NCI-H2081 (cell line): ENCODE measurements around the gene ACTA2.

Experiments
- DNase-seq, 2 experiments: peaks; one replicate each; lab custom pipeline; 2025; lab: John Stamatoyannopoulos, UW

Gene ACTA2

DNA sequence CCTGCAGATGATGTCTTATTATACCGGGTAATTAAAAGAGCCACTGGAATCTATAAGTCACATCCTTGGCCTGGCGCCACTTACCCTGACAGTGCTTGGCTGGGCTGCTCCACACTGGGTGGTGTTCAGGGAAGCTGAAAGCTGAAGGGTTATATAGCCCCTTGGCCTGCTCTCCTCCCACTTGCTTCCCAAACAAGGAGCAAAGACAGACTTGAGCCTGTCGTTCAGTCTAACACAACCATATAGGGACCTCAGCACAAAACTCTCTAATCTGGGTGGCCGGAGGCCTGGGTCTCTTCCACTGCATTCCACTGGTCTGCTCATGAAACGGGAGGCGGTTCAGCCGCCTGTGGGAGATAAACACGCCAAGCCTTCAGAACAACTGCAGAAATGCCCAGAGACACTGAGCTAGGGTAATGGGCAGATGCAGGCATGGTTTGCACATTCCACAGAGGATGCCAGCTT, at the start of gene ACTA2:
Gene ACTA2 (minus strand): TSS at position 127 of the 465 bp plus-strand sequence. CDS start 3,843 bp downstream, outside the sequence.
- DNase-seq = no peak

GRCh38 chr10:89001729-89002072, 49.1 kb upstream of the ACTA2 start:
- no peak for DNase-seq

DNA sequence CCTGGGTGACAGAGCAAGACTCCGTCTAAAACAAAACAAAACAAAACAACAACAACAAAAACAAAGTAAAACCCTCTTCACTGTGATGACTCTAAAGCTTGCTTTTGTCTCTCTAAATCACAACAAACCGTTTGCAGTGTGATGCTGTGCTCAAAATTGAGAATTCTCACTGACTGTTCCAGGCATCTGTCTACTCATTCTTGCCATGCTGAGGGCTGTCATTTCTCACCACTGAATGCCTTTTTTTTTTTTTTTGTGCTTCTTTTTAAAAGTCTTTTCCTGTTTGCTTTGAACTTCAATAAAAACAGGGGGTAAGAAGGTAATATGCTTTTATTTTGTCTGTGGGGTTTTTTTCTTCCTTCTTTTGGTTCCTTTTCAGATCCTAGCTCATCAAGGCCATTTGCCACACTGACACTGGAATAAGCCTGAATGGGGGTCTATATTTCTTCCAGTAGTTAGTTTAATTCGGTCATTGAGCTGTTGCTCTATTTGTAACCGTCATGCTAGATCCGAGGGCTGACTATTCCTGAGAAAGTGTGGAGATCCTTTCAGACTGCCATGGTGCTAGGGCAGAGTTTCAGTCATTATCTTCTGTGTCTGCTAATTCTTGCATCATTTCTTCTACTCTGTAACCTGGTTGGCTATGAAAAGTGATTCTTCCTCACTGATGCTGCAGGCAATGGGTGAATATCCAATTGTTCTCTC, 48.6 kb upstream of the ACTA2 start:
- no peak for DNase-seq

GRCh38 chr10:88999625-89000024, 47.1 kb upstream of the ACTA2 start:
- DNase-seq = no peak

- DNase-seq = no peak
Observed at GRCh38 chr10:88996927-88997326, 44.4 kb upstream of the ACTA2 start.

- no peak for DNase-seq
Observed at GRCh38 chr10:88995156-88995876, 42.7 kb upstream of the ACTA2 start.

DNA sequence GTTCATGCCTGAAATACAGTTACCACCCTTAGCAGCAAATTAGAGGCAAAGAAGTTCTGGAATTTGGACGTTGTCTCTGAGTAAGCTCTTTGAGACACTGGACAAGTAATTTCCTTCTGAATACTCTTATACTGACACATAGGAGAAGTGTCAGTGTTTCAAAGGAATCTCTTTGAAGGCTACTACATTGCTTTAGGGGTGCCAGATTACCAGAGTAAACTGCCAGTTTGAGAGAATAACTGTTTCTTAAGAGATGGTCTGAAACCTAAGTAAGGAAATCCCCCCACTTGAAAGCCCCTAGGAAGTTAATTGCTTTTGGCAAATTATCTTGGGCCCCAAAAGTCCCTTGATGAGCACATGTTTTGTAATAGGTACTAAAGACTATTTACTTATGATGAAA, 41.4 kb upstream of the ACTA2 start:
- no peak for DNase-seq

DNA sequence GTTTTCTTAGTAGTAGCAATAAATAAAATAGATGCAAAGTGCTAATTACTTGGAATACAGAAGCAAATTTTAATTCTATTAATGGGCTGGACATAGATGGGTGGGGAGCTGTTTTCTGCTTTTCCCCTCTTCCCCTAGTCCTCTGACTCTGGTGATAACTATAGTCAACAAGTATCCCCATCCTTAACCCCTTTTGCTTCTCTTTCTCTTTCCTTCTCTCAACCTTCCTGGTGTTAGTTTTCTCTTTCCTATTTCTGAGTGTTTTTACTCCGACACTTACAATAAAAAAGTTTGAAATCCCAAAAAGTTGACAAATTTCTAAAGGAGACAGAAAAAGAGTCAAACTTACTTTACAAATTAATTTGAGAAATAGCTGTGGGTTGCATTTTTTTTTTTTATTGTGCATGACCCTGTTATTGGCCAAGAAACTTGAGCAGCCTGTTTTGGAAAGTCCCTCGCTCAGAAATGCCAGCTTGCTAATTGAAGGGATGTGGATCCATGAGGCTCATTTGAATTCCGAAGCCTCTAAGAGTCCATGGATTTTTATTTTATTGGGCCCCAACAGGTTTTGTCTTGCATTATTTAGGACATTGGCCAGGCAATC, 40.5 kb upstream of the ACTA2 start:
- no peak for DNase-seq

DNA sequence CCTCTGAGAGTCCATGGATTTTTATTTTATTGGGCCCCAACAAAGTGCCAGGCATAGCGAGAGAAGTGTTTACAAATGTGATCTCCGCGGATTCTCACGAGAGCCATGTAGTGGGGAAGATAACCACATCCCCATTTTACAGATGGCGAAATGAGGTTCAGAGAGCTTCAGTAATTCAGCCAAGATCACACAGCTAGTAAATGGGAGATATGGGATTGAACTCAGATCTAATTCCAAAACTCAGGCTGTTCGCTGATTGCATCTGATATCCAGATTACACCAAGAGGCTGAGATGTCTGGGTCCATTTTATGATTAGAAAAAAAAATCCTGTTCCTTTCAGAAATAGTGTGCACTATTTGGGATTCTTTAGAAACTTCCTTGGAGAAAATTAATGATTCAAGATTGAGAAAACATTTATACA, 39.3 kb upstream of the ACTA2 start:
- peak in 1 of 2 experiments; percentile 19 for DNase-seq

DNA sequence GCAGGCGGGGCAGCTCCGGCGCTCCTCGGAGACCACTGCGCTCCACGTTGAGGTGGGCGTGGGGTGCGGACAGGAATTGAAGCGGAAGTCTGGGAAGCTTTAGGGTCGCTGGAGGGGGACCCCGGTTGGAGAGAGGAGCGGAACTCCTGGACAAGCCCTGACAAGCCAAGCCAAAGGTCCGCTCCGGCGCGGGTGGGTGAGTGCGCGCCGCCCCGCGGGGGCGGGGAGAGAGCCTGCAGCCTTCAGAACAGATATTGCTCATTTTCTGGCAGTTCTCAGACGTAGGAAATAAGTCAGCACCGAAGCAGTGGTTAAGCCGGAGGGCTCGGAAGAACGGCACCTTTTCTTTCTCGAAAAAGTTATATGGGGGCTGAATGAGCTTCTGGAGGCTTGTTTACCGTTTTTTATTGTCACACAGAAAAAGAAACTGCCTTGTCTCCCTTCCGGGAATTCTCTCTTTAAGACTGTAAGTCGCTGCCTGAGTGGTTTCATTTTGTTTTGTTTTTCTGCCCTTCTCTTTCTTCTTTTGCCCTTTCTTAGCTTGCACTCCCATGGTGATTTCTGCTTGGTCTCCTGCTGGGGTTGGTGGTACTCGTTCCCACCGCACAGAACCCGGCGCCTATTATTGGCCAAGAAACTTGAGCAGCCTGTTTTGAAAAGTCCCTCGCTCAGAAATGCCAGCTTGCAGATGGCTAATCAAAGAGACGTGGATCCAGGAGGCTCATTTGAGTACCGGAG, 38.8 kb upstream of the ACTA2 start:
- DNase-seq = no peak

DNA sequence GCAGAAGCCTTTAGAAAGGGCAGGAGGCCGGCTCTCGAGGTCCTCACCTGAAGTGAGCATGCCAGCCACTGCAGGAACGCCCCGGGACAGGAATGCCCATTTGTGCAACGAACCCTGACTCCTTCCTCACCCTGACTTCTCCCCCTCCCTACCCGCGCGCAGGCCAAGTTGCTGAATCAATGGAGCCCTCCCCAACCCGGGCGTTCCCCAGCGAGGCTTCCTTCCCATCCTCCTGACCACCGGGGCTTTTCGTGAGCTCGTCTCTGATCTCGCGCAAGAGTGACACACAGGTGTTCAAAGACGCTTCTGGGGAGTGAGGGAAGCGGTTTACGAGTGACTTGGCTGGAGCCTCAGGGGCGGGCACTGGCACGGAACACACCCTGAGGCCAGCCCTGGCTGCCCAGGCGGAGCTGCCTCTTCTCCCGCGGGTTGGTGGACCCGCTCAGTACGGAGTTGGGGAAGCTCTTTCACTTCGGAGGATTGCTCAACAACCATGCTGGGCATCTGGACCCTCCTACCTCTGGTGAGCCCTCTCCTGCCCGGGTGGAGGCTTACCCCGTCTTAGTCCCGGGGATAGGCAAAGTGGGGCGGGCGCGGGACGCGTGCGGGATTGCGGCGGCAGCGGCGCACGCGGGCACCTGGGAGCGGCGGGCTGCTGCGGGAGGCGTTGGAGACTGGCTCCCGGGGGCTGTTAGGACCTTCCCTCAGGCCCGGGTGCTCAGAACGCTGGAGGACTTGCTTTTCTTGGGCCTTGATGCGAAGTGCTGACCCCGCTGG, 38.0 kb upstream of the ACTA2 start, which contains the start of gene FAS:
Gene FAS (plus strand): TSS at position 415 of the 777 bp plus-strand sequence. CDS start 79 bp downstream, at position 494.
- peak in 1 of 2 experiments; percentile 11 for DNase-seq

DNA sequence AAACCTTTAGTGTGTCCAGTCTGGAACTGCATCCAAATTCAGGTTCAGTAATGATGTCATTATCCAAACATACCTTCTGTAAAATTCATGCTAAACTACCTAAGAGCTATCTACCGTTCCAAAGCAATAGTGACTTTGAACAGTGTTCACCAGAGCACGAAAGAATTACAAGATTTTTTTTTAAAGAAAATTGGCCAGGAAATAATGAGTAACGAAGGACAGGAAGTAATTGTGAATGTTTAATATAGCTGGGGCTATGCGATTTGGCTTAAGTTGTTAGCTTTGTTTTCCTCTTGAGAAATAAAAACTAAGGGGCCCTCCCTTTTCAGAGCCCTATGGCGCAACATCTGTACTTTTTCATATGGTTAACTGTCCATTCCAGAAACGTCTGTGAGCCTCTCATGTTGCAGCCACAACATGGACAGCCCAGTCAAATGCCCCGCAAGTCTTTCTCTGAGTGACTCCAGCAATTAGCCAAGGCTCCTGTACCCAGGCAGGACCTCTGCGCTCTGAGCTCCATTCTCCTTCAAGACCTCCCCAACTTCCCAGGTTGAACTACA, 37.3 kb upstream of the ACTA2 start:
- DNase-seq = no peak

- no peak for DNase-seq
Observed at GRCh38 chr10:88989423-88989822, 36.9 kb upstream of the ACTA2 start.

GRCh38 chr10:88987840-88988239, 35.3 kb upstream of the ACTA2 start:
- no peak for DNase-seq

DNA sequence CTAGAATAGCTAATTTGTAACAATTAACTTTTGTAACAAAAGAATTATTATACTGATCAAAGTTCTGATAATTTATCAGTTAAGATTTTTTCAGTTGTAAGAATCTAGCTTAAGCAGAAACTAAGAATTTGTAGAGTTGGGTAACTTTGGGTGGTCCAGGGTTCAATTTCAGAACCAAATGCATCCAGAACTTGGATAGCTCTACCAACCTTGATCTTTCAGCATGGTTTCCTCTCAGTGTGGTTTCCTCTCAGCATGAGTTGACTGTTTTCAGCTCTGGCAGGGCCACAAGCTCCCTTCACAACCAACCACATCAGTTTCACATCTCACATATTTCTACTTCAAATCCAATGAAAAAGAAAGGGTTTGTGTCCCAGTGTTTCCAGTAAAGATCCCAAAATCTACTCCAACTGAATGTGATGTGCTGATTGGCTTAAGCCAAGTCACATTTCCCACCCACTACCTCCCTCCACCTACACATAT, 34.7 kb upstream of the ACTA2 start:
- DNase-seq = no peak

- DNase-seq = peak in 1 of 2 experiments; percentile 20
Observed at GRCh38 chr10:88986549-88987242, 34.1 kb upstream of the ACTA2 start.

- no peak for DNase-seq
Observed at GRCh38 chr10:88984525-88984924, 32.0 kb upstream of the ACTA2 start.

- no peak for DNase-seq
Observed at GRCh38 chr10:88983939-88984338, 31.4 kb upstream of the ACTA2 start.

- no peak for DNase-seq
Observed at GRCh38 chr10:88983206-88983605, 30.6 kb upstream of the ACTA2 start.

DNA sequence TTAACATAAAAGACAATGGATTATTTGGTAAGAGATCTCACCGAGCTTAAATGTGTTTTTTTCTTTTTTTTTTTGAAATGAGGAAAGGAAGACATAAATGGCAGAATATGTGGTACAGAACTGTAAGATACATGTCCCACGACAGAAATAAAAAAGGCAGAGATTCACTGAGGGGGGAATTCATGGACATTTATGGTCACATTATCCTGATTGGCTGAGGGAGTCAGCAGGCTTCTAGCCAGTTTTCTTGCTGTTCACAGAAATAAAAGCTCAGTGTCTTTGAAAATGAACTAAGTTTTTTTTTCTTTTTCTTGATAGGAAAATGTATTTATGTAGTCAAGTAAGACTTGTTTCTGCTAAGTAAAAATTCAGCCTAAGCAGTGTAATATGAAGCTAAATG, 29.8 kb upstream of the ACTA2 start:
- DNase-seq = no peak
